GM13976 (cell line): Measurements from ENCODE around the gene RAB4A.

ENCODE experiments used
- DNase-seq: peaks from one replicate; pipeline ENCODE4 v3.0.0; 2012; ENCODE audit warnings: low spot score
- CTCF ChIP-seq: IDR thresholded peaks from 2 replicates; pipeline ENCODE4 v1.5.1; 2012; ENCODE audit warnings: borderline replicate concordance, mild to moderate bottlenecking; ENCODE audit not compliant: insufficient read depth; ENCODE audit errors: extremely low read depth, missing control alignments, control extremely low read depth
- in situ Hi-C: fragments of 300-500 bp; cut with MboI; formaldehyde crosslinking; loops from one replicate; pipeline ENCODE4 v1.12.0; 2022; ENCODE audit warnings: low sequenced_read_pairs, mixed read lengths, inconsistent platforms; ENCODE audit not compliant: unreplicated experiment

RAB4A gene

DNA sequence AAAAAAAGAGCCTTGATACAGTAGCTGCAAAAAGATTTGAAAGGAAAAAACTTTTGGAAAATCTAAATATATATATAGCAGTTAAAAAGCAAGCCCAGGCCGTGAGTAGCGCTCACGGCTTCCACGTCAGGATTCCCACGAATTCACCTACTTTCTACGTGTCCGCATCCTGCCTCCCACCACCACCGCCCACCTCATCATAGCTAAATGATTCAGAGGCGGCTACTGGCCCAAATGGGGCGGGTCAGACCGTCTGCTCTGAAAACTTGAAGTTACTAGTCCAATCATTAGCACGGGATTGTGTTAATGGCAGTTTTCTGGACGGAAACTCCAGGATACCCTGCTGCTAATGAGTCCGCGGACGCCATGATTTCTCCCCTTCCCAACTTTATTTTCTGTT, 73.2 kb downstream of the RAB4A start:
- in situ Hi-C loops = no loop called here
- DNase-seq = no peak
- TF ChIP-seq CTCF = no peak

DNA sequence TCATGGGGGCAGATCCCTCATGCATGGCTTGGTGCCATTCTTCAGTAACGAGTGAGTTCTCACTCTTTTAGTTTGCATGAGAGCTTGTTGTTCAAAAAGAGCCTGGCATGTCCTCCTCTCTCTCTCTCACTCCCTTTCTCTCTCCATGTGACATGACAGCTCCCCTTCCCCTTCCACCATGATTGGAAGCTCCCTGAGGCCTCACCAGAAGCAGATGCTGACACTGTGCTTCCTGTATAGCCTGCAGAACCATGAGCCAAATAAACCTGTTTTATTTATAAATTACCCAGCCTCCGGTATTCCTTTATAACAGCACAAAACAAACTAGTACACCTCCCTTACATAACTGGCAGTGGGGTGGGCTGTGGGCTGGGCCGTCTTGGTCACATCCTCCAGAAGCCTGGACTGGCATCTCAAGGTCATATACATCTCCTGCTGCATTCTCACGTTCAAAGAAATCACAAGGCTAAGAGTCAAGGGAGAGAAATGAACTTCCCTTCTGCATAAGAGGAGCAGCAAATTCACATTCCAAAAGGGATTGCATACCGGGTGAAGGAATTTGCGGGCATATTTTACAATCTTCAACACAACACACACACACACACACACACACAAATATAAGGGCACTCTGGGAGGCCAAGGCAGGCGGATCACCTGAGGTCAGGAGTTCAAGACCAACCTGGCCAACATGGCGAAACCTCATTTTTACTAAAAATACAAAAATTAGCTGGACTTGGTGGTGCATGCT, 74.2 kb downstream of the RAB4A start:
- TF ChIP-seq CTCF = no peak

DNA sequence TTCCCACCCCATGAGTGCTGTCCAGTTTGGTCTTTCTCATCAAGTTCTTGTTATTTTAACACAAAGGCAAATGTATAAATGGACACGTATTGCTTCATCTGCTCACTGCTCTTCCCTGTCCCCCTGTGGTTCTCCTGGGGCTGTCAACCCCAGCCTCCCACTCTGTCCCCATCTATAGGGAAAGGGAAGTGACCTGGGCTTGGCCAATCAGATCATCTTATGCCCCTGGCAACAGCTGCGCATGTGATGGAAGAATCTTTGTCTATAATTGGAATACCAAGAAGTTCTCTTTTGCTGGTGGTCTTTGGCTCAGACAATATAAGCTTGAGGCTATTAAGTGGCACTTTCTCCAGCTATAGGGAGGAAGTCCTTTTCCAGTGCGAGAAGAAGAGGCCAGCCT, 76.6 kb downstream of the RAB4A start:
- in situ Hi-C loops = no loop called here
- DNase-seq = no peak
- no peak for TF ChIP-seq CTCF

More for the DNA sequence above, 74.2 kb downstream of the RAB4A start:
- DNase-seq = no peak
- in situ Hi-C loops = no loop called here

- no peak for TF ChIP-seq CTCF
- DNase-seq = no peak
- in situ Hi-C loops = no loop called here
These were observed 78.8 kb downstream of the RAB4A start for GRCh38 chr1:229349463-229350385.

- in situ Hi-C loops = no loop called here
- DNase-seq = no peak
- TF ChIP-seq CTCF = no peak
These were observed 82.1 kb downstream of the RAB4A start for GRCh38 chr1:229352975-229353374.

DNA sequence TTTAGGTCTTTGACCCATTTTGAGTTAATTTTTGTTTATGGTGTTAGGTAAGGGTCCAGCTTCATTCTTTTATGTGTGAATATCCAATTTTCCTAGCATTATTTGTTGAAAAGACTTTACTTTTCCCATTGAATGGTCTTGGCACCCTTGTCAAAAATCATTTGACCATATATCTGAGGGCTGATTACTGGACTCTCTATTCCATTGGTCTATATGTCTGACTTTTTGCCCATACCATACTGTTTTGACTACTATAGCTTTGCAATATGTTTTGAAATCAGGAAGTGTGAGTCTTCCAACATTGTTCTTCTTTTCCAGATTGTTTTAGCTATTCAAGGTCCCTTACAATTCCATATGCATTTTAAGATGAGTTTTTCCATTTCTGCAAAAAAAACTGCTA, 83.3 kb downstream of the RAB4A start:
- in situ Hi-C loops = no loop called here
- no peak for TF ChIP-seq CTCF
- no peak for DNase-seq
